K562 (cell line): Measurements from ENCODE around the gene VEGFC. TPM values are rescaled to one million over a fixed set of nuclear protein-coding genes. Genes with fewer than 3 reads are reported as not detected.

Source experiments
- ATAC-seq: fragments of 200-7000 bp; cut with Tn5 transposase; 3 replicates; pipeline ENCODE4 v1.9.1; 2020; ENCODE audit warnings: moderate library complexity
- BruUV-seq: library from RNA; stranded (reverse); fragments of 400-500 nt; replicated peaks from 2 replicates; lab custom pipeline; 2021; lab: Mats Ljungman, UMichigan
- CTCF ChIA-PET: fragments of 300-600 bp; formaldehyde crosslinking; extraction: SDS; loops from one replicate; lab custom pipeline; 2021; ENCODE audit warnings: low intra/inter-chr PET ratio; lab: Yijun Ruan, JAX
- POLR2A ChIA-PET: fragments of 300-600, 350-650 bp; sonication (Branson Sonifier 250); formaldehyde crosslinking; extraction: SDS; loops from one replicate; lab custom pipeline; 2021; ENCODE audit warnings: antibody characterized with exemption, inconsistent platforms; lab: Yijun Ruan, JAX
- DNase-seq, 4 experiments: peaks; one replicate each; pipeline versions ENCODE4 v3.0.0 to v3.0.0-alpha.2; 2011 to 2018; ENCODE audit warnings: low spot score in 3 of 4, mixed read lengths in 3 of 4; ENCODE audit errors: extremely low read depth in 1 of 4
- FAIRE-seq: peaks from 2 replicates; lab custom pipeline; 2011; peaks lifted over from hg19 to GRCh38; lab: Jason Lieb, UNC
- H2AFZ ChIP-seq: 2 replicates; pipeline ENCODE4 v1.6.0; 2011; ENCODE audit warnings: low read depth, low read length, control low read depth, inconsistent platforms
- H3K27ac ChIP-seq: fragments of 200-600 bp; 3 replicates; pipeline ENCODE4 v1.8.0; 2011; ENCODE audit warnings: low read depth, mild to moderate bottlenecking, control low read depth, inconsistent platforms, low read length, moderate library complexity, mixed read lengths; ENCODE audit errors: extremely low read depth
- H3K27me3 ChIP-seq, 2 experiments: fragments of 300-600 bp in 1 of 2; 2 replicates in 1 of 2; 3 replicates in 1 of 2; pipeline versions ENCODE4 v1.6.0 to v1.8.0; 2011; ENCODE audit warnings: inconsistent platforms in 2 of 2, low read length in 2 of 2, mild to moderate bottlenecking in 1 of 2, mixed read lengths in 1 of 2, moderate library complexity in 1 of 2; ENCODE audit not compliant: control insufficient read depth in 2 of 2, insufficient read depth in 2 of 2
- H3K36me3 ChIP-seq: fragments of 300-600 bp; 3 replicates; pipeline ENCODE4 v1.8.0; 2011; ENCODE audit warnings: mild to moderate bottlenecking, low read length, inconsistent platforms; ENCODE audit not compliant: control insufficient read depth, insufficient read depth
- H3K4me1 ChIP-seq, 2 experiments: fragments of 200-600 bp in 1 of 2; replicated peaks in 1 of 2; 2 replicates in 1 of 2; 3 replicates in 1 of 2; pipeline versions ENCODE4 v1.5.1 to v1.8.0; 2011; ENCODE audit warnings: inconsistent platforms in 2 of 2, low read length in 2 of 2, mild to moderate bottlenecking in 1 of 2, mixed read lengths in 1 of 2, moderate library complexity in 1 of 2; ENCODE audit not compliant: control insufficient read depth in 2 of 2, insufficient read depth in 2 of 2
- H3K4me2 ChIP-seq: 2 replicates; pipeline ENCODE4 v1.6.1; 2011; ENCODE audit warnings: low read length, control low read depth, inconsistent platforms, mixed read lengths; ENCODE audit not compliant: insufficient read depth
- H3K4me3 ChIP-seq: fragments of 200-600 bp; sonication (generic), shearing (Covaris generic); 2 replicates; pipeline ENCODE4 v1.5.1; 2016; ENCODE audit warnings: control low read depth, inconsistent platforms
- H3K79me2 ChIP-seq: fragments of 200-600 bp; 3 replicates; pipeline ENCODE4 v1.8.0; 2011; ENCODE audit warnings: low read length, inconsistent platforms; ENCODE audit not compliant: control insufficient read depth, insufficient read depth
- H3K9ac ChIP-seq, 2 experiments: 2 replicates each; pipeline versions ENCODE4 v1.6.0 to v1.6.1; 2011; ENCODE audit warnings: low read depth in 2 of 2, low read length in 2 of 2, control low read depth in 1 of 2, inconsistent platforms in 1 of 2, mild to moderate bottlenecking in 1 of 2, mixed read lengths in 1 of 2; ENCODE audit not compliant: insufficient read depth in 1 of 2
- H3K9me1 ChIP-seq: one replicate; pipeline ENCODE4 v1.6.0; 2011; ENCODE audit warnings: inconsistent platforms, mild to moderate bottlenecking, low read length, moderate library complexity; ENCODE audit not compliant: control insufficient read depth, insufficient read depth
- H3K9me3 ChIP-seq: replicated peaks from 2 replicates; pipeline ENCODE4 v1.5.1; 2011; ENCODE audit warnings: low read depth, low read length, inconsistent platforms; ENCODE audit not compliant: control insufficient read depth, insufficient read depth
- H4K20me1 ChIP-seq: replicated peaks from 2 replicates; pipeline ENCODE4 v1.6.1; 2011; ENCODE audit warnings: low read length, inconsistent platforms, mixed read lengths; ENCODE audit not compliant: control insufficient read depth, insufficient read depth
- CAMTA2 ChIP-seq: fragments of 250-450 bp; sonication (Bioruptor Pico); conservative IDR thresholded peaks from 2 replicates; pipeline ENCODE4 v1.5.1; 2022
- CBFA2T3 ChIP-seq: fragments of 450-650 bp; IDR thresholded peaks from 2 replicates; pipeline ENCODE4 v1.6.1; 2017
- ESRRA ChIP-seq: fragments of 450-650 bp; IDR thresholded peaks from 2 replicates; pipeline ENCODE4 v1.6.1; 2014; ENCODE audit warnings: low read depth, mild to moderate bottlenecking, moderate library complexity, borderline replicate concordance
- FOXA1 ChIP-seq: fragments of 450-650 bp; IDR thresholded peaks from 2 replicates; pipeline ENCODE4 v1.6.1; 2016; ENCODE audit warnings: mild to moderate bottlenecking, borderline replicate concordance
- FOXA3 ChIP-seq, 2 experiments: fragments of 450-650 bp in 1 of 2; sonication (generic) in 1 of 2; formaldehyde crosslinking; IDR thresholded peaks in 1 of 2; conservative IDR thresholded peaks in 1 of 2; 2 replicates each; pipeline versions ENCODE4 v1.4.0 to v1.8.0; 2020 to 2022; ENCODE audit warnings: mild to moderate bottlenecking in 2 of 2, missing genetic modification reagents in 1 of 2
- HMGN3 ChIP-seq: IDR thresholded peaks from 2 replicates; pipeline ENCODE4 v1.6.1; 2011; ENCODE audit warnings: borderline replicate concordance, low read depth, mild to moderate bottlenecking, mixed read lengths, low read length; ENCODE audit not compliant: insufficient read length; ENCODE audit errors: extremely low read depth
- KDM4B ChIP-seq, 2 experiments: fragments of 450-650 bp in 1 of 2; sonication (generic) in 1 of 2; IDR thresholded peaks; 2 replicates each; pipeline ENCODE4 v1.6.1; 2016 to 2017; ENCODE audit warnings: borderline replicate concordance in 2 of 2, antibody characterized with exemption in 1 of 2, low read depth in 1 of 2, mild to moderate bottlenecking in 1 of 2
- NFIC ChIP-seq: fragments of 450-650 bp; IDR thresholded peaks from 2 replicates; pipeline ENCODE4 v1.6.1; 2017; ENCODE audit warnings: mild to moderate bottlenecking, inconsistent platforms
- SMARCA4 ChIP-seq: fragments of 450-650 bp; IDR thresholded peaks from 2 replicates; pipeline ENCODE4 v1.6.1; 2016
- WGBS: fragments of 100-300 bp; shearing (Covaris generic); methylation state at CpG from one replicate; pipeline ENCODE4 v1.1.6; 2016; ENCODE audit warnings: low coverage, mixed read lengths; ENCODE audit not compliant: insufficient coverage; ENCODE audit errors: missing lambda C conversion rate; 5-methylcytosine and 5-hydroxymethylcytosine counted together
- in situ Hi-C: fragments of 300-500 bp; cut with MboI; formaldehyde crosslinking; loops from 4 replicates; pipeline ENCODE4 v1.15.0; 2018; ENCODE audit warnings: inconsistent platforms, mixed read lengths
- intact Hi-C: fragments of 100-400 bp; cut with micrococcal nuclease; formaldehyde crosslinking; loops from 2 replicates; pipeline ENCODE4 v1.14.2; 2022
- polyA plus RNA-seq, 8 experiments: library from polyadenylated mRNA; depleted of rRNA in 4 of 8; stranded (reverse) in 5 of 8; unstranded in 3 of 8; fragments of >200 nt; fragmentation: Nextera tagmentation in 2 of 8; fragmentation: Illumina TruSeq in 1 of 8; extraction: Ambion mirVana in 2 of 8; extraction: Trizol in 1 of 8; gene quantifications; 2 replicates each; pipeline versions ENCODE4 v1.2.1 to v1.2.3, GENCODE V29; 2011 to 2014; ENCODE audit warnings: inconsistent platforms in 1 of 8, missing spikeins in 1 of 8
- total RNA-seq, 7 experiments: library from RNA; depleted of rRNA in 6 of 7; stranded (reverse); fragments of >200 nt in 6 of 7; fragmentation: Illumina TruSeq in 2 of 7; extraction: Trizol in 2 of 7; gene quantifications; 2 replicates each; pipeline versions ENCODE4 v1.2.1 to v1.2.3, GENCODE V29; 2011 to 2021; ENCODE audit warnings: low replicate concordance in 1 of 7
- TF ChIP-seq, protein P1 (sequence below): fragments of 450-650 bp; IDR thresholded peaks from 2 replicates; pipeline ENCODE4 v1.6.1; 2016; ENCODE audit warnings: mild to moderate bottlenecking, moderate library complexity
- TF ChIP-seq, protein P2 (sequence below): fragments of 250-450 bp; sonication (Bioruptor Pico); IDR thresholded peaks from 2 replicates; pipeline ENCODE4 v1.8.0; 2021; ENCODE audit warnings: moderate library complexity, mild to moderate bottlenecking, inconsistent platforms
- TF ChIP-seq, protein P3 (sequence below): fragments of 450-650 bp; formaldehyde crosslinking; IDR thresholded peaks from 2 replicates; pipeline ENCODE4 v1.4.0; 2022; ENCODE audit warnings: mild to moderate bottlenecking, moderate library complexity

The VEGFC gene
- total and polyA plus RNA-seq, 9 of the 15 experiments (the other 6 are each of a cell fraction or from before 2014, with no cell fraction given), result not detected

DNA sequence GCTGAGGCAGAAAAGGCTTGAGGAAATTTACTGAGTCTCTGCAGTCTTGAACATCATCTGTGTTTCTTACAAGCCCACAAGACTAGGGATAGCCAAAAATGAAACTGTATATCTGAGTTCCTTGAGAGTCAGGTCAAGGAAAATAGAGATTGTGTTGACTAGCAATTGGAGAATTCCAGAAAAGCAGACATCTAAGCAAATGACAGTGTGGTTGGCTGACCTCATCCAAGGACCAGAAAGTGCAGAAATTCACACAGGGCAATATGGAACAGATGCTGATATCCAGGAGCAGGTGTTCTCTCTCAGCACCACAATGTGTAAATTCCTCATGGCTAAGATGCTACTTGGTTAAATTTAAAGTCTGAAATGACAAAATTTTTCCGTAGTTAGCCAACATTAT lies 146.4 kb downstream of the VEGFC start:
- Histone ChIP-seq H3K9ac (no peak overlapping the region), H3K9me1 (no peaks in the 10 kb centered on the region), H3K4me1 (no peaks in the 10 kb centered on the region), H4K20me1 (no peaks in the 10 kb centered on the region), H3K9me3 (no peaks in the 10 kb centered on the region), H3K27ac (no peak overlapping the region), H3K36me3 (no peaks in the 10 kb centered on the region), H3K79me2 (no peaks in the 10 kb centered on the region), H3K4me3 (no peak overlapping the region), H2AFZ (no peak overlapping the region), H3K27me3 (no peaks in the 10 kb centered on the region), H3K4me2 (no peak overlapping the region)
- no TSS peak for BruUV-seq
- in situ Hi-C loops (no loop called here), intact Hi-C loops (no loop called here)
- POLR2A ChIA-PET, result no interaction called here
- FAIRE-seq (no peak), DNase-seq (no peak), ATAC-seq (no peak)
- 0% methylated on average over 1 of the region's 1 CpG for WGBS
- CTCF ChIA-PET, result no interaction called here
- TF ChIP-seq, protein P1, sequence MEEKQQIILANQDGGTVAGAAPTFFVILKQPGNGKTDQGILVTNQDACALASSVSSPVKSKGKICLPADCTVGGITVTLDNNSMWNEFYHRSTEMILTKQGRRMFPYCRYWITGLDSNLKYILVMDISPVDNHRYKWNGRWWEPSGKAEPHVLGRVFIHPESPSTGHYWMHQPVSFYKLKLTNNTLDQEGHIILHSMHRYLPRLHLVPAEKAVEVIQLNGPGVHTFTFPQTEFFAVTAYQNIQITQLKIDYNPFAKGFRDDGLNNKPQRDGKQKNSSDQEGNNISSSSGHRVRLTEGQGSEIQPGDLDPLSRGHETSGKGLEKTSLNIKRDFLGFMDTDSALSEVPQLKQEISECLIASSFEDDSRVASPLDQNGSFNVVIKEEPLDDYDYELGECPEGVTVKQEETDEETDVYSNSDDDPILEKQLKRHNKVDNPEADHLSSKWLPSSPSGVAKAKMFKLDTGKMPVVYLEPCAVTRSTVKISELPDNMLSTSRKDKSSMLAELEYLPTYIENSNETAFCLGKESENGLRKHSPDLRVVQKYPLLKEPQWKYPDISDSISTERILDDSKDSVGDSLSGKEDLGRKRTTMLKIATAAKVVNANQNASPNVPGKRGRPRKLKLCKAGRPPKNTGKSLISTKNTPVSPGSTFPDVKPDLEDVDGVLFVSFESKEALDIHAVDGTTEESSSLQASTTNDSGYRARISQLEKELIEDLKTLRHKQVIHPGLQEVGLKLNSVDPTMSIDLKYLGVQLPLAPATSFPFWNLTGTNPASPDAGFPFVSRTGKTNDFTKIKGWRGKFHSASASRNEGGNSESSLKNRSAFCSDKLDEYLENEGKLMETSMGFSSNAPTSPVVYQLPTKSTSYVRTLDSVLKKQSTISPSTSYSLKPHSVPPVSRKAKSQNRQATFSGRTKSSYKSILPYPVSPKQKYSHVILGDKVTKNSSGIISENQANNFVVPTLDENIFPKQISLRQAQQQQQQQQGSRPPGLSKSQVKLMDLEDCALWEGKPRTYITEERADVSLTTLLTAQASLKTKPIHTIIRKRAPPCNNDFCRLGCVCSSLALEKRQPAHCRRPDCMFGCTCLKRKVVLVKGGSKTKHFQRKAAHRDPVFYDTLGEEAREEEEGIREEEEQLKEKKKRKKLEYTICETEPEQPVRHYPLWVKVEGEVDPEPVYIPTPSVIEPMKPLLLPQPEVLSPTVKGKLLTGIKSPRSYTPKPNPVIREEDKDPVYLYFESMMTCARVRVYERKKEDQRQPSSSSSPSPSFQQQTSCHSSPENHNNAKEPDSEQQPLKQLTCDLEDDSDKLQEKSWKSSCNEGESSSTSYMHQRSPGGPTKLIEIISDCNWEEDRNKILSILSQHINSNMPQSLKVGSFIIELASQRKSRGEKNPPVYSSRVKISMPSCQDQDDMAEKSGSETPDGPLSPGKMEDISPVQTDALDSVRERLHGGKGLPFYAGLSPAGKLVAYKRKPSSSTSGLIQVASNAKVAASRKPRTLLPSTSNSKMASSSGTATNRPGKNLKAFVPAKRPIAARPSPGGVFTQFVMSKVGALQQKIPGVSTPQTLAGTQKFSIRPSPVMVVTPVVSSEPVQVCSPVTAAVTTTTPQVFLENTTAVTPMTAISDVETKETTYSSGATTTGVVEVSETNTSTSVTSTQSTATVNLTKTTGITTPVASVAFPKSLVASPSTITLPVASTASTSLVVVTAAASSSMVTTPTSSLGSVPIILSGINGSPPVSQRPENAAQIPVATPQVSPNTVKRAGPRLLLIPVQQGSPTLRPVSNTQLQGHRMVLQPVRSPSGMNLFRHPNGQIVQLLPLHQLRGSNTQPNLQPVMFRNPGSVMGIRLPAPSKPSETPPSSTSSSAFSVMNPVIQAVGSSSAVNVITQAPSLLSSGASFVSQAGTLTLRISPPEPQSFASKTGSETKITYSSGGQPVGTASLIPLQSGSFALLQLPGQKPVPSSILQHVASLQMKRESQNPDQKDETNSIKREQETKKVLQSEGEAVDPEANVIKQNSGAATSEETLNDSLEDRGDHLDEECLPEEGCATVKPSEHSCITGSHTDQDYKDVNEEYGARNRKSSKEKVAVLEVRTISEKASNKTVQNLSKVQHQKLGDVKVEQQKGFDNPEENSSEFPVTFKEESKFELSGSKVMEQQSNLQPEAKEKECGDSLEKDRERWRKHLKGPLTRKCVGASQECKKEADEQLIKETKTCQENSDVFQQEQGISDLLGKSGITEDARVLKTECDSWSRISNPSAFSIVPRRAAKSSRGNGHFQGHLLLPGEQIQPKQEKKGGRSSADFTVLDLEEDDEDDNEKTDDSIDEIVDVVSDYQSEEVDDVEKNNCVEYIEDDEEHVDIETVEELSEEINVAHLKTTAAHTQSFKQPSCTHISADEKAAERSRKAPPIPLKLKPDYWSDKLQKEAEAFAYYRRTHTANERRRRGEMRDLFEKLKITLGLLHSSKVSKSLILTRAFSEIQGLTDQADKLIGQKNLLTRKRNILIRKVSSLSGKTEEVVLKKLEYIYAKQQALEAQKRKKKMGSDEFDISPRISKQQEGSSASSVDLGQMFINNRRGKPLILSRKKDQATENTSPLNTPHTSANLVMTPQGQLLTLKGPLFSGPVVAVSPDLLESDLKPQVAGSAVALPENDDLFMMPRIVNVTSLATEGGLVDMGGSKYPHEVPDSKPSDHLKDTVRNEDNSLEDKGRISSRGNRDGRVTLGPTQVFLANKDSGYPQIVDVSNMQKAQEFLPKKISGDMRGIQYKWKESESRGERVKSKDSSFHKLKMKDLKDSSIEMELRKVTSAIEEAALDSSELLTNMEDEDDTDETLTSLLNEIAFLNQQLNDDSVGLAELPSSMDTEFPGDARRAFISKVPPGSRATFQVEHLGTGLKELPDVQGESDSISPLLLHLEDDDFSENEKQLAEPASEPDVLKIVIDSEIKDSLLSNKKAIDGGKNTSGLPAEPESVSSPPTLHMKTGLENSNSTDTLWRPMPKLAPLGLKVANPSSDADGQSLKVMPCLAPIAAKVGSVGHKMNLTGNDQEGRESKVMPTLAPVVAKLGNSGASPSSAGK, result no peak
- TF ChIP-seq KDM4B (IDR thresholded peaks at IDR 0.05; ENCODE audit: borderline replicate concordance in 2 of 2, low read depth in 1 of 2), result no peak
- TF ChIP-seq CBFA2T3, result no peak
- TF ChIP-seq CAMTA2 (CRISPR knock-in tag), result no peak
- TF ChIP-seq SMARCA4, result no peak
- no peak for TF ChIP-seq FOXA1
- TF ChIP-seq, protein P2, sequence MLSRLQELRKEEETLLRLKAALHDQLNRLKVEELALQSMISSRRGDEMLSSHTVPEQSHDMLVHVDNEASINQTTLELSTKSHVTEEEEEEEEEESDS, result no peak
- TF ChIP-seq FOXA3 (CRISPR knock-in tag; conservative IDR thresholded peaks at IDR 0.05 in 1 of 2, IDR thresholded peaks at IDR 0.05 in 1 of 2), result no peak
- TF ChIP-seq ESRRA, result no peak
- TF ChIP-seq HMGN3, result no peak
- TF ChIP-seq NFIC, result no peak
- TF ChIP-seq, protein P3, sequence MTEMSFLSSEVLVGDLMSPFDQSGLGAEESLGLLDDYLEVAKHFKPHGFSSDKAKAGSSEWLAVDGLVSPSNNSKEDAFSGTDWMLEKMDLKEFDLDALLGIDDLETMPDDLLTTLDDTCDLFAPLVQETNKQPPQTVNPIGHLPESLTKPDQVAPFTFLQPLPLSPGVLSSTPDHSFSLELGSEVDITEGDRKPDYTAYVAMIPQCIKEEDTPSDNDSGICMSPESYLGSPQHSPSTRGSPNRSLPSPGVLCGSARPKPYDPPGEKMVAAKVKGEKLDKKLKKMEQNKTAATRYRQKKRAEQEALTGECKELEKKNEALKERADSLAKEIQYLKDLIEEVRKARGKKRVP (CRISPR knock-in tag), result no peak
